Right atrium auricular region (tissue), 2 donors: Measurements from ENCODE around the gene DENND1A. TPM values are rescaled to one million over a fixed set of nuclear protein-coding genes. Genes with fewer than 3 reads are reported as not detected.

Experiments
- DNase-seq: peaks from one replicate; pipeline ENCODE4 v3.0.0-alpha.2; 2019; ENCODE audit warnings: low spot score
- H3K27ac ChIP-seq, 2 donors: fragments of 200-600 bp; sonication (generic); 1 replicate in 1 of 2; 2 replicates in 1 of 2; pipeline ENCODE4 v1.5.1; 2016 to 2019
- H3K27me3 ChIP-seq, 2 donors: fragments of 200-600 bp; sonication (generic); one replicate each; pipeline versions ENCODE4 v1.5.1 to v1.6.0; 2017 to 2019
- H3K36me3 ChIP-seq: fragments of 200-600 bp; sonication (generic); one replicate; pipeline ENCODE4 v1.5.1; 2016
- H3K4me1 ChIP-seq, 2 donors: fragments of 200-600 bp; sonication (generic); one replicate each; pipeline versions ENCODE4 v1.5.1 to v1.6.0; 2017 to 2019
- H3K4me3 ChIP-seq, 2 donors: fragments of 200-600 bp; sonication (generic); 1 replicate in 1 of 2; 2 replicates in 1 of 2; pipeline ENCODE4 v1.5.1; 2017 to 2019; ENCODE audit warnings: mild to moderate bottlenecking in 1 of 2, moderate library complexity in 1 of 2
- H3K9me3 ChIP-seq, 2 donors: fragments of 200-600 bp; sonication (generic); one replicate each; pipeline ENCODE4 v1.5.1; 2019
- CTCF ChIP-seq, 2 donors: fragments of 200-600 bp; sonication (generic); IDR thresholded peaks; one replicate each; pipeline ENCODE4 v1.5.1; 2019; ENCODE audit warnings: antibody characterized with exemption in 2 of 2
- total RNA-seq, 2 donors: library from RNA; depleted of rRNA; stranded (reverse); fragments of >200 nt; gene quantifications; one replicate each; pipeline ENCODE4 v1.1.0, GENCODE V29; 2016

DENND1A gene
- total RNA-seq, 2 donors from 2014 or later: 14.9 to 23.6 TPM

- no peaks in the 10 kb centered on the region for H3K4me1 ChIP-seq
- no peak overlapping the region for H3K4me3 ChIP-seq
- H3K27me3 ChIP-seq: no peaks in the 10 kb centered on the region
- TF ChIP-seq CTCF (IDR thresholded peaks at IDR 0.05): no peak
- no peaks in the 10 kb centered on the region for H3K9me3 ChIP-seq
- H3K36me3 ChIP-seq: no peaks in the 10 kb centered on the region
- DNase-seq: no peak
- no peak overlapping the region for H3K27ac ChIP-seq
Observed at GRCh38 chr9:123806829-123807228, 123.1 kb downstream of the DENND1A start.

- no peak overlapping the region for H3K4me3 ChIP-seq
- no peak for TF ChIP-seq CTCF (IDR thresholded peaks at IDR 0.05)
- DNase-seq: no peak
- no peaks in the 10 kb centered on the region for H3K27me3 ChIP-seq
- H3K4me1 ChIP-seq: peaks cover 0 to 14% of the 10 kb centered on the region in 2 donors
- H3K9me3 ChIP-seq: no peaks in the 10 kb centered on the region
- no peak overlapping the region for H3K27ac ChIP-seq
- H3K36me3 ChIP-seq: no peaks in the 10 kb centered on the region
Observed at GRCh38 chr9:123798195-123798594, 131.7 kb downstream of the DENND1A start.

GRCh38 chr9:123796618-123797484 is 133.1 kb downstream of the DENND1A start:
- Histone ChIP-seq H3K36me3 (no peaks in the 10 kb centered on the region), H3K4me1 (peaks cover 0 to 14% of the 10 kb centered on the region in 2 donors), H3K9me3 (no peaks in the 10 kb centered on the region), H3K27me3 (no peaks in the 10 kb centered on the region), H3K27ac (no peak overlapping the region), H3K4me3 (no peak overlapping the region)
- no peak for DNase-seq
- TF ChIP-seq CTCF (IDR thresholded peaks at IDR 0.05): no peak

DNA sequence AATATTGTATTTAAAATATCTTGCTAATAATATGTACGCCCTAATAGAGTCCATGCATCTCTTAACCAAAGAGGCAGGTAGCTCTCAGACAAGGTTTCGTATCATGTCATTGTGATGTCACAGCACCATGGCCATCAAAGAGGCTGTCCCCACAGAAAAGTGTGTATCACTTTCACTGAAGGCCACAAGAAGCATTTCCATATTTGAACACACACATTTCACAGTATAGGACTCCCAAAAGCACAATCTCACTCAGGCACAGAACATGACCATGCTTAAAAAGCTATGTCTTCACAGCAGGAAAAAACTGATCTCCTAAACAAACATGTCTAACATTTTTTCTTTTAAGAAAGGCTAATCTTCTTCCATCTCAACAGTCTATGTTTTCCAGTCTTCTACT is 133.8 kb downstream of the DENND1A start:
- no peak for TF ChIP-seq CTCF (IDR thresholded peaks at IDR 0.05)
- no peaks in the 10 kb centered on the region for H3K9me3 ChIP-seq
- no peak overlapping the region for H3K27ac ChIP-seq
- no peak for DNase-seq
- no peaks in the 10 kb centered on the region for H3K36me3 ChIP-seq
- peaks cover 0 to 14% of the 10 kb centered on the region in 2 donors for H3K4me1 ChIP-seq
- H3K4me3 ChIP-seq: no peak overlapping the region
- H3K27me3 ChIP-seq: no peaks in the 10 kb centered on the region

- H3K9me3 ChIP-seq: no peaks in the 10 kb centered on the region
- no peak overlapping the region for H3K4me3 ChIP-seq
- peaks cover 0 to 6% of the 10 kb centered on the region in 2 donors for H3K4me1 ChIP-seq
- no peak for TF ChIP-seq CTCF (IDR thresholded peaks at IDR 0.05)
- DNase-seq: no peak
- no peaks in the 10 kb centered on the region for H3K36me3 ChIP-seq
- H3K27me3 ChIP-seq: no peaks in the 10 kb centered on the region
- H3K27ac ChIP-seq: no peak overlapping the region
Observed at GRCh38 chr9:123795336-123795735, 134.6 kb downstream of the DENND1A start.
